8988T (cell line): ENCODE results near the gene HAGHL.

Experiments
- DNase-seq: peaks from one replicate; pipeline ENCODE4 v3.0.0; 2011

Gene HAGHL, protein sequence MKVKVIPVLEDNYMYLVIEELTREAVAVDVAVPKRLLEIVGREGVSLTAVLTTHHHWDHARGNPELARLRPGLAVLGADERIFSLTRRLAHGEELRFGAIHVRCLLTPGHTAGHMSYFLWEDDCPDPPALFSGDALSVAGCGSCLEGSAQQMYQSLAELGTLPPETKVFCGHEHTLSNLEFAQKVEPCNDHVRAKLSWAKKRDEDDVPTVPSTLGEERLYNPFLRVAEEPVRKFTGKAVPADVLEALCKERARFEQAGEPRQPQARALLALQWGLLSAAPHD

GRCh38 chr16:726438-727290 lies at the start of gene HAGHL, which contains the start of gene CCDC78:
Gene HAGHL, plus strand, starts transcription at chr16:727106. Its CDS starts 404 bp downstream, at chr16:727510.
Gene CCDC78, minus strand, starts transcription at chr16:726443. Its CDS starts 76 bp downstream, at chr16:726367.
- peak; percentile 88 for DNase-seq

GRCh38 chr16:677316-678190 lies 49.4 kb upstream of the HAGHL start:
- DNase-seq: no peak

DNA sequence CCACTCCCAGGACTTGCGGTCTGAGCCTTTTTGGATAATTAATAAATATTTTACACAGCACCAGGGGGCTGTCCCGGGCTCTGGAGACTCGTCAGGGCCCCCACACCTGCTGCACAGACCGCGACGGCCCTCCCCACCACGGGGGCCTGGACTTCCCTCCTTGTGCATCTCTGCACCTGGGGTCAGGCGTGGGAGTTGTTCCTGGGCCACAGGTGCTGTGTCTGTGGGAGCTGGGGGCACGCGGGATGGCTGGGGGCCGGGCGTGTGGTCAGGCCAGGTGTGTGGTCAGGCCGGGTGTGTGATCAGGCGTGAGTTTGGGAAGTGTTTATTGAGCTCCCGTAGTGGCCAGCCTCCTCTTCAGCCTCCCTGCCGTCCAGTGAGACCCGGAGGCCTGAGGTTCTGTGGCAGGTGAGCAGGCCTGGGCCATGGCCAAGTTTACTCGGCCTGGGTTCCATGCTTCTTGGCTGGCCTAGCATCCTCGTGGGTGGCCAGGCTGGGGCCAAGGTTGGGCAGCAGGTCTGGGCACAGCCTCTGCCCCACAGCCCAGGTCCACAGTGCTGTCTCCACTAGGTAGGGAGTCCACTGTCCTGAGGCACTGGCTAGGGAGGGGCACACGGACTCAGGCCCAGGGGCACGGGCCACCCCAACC lies 48.6 kb upstream of the HAGHL start:
- DNase-seq: no peak

DNA sequence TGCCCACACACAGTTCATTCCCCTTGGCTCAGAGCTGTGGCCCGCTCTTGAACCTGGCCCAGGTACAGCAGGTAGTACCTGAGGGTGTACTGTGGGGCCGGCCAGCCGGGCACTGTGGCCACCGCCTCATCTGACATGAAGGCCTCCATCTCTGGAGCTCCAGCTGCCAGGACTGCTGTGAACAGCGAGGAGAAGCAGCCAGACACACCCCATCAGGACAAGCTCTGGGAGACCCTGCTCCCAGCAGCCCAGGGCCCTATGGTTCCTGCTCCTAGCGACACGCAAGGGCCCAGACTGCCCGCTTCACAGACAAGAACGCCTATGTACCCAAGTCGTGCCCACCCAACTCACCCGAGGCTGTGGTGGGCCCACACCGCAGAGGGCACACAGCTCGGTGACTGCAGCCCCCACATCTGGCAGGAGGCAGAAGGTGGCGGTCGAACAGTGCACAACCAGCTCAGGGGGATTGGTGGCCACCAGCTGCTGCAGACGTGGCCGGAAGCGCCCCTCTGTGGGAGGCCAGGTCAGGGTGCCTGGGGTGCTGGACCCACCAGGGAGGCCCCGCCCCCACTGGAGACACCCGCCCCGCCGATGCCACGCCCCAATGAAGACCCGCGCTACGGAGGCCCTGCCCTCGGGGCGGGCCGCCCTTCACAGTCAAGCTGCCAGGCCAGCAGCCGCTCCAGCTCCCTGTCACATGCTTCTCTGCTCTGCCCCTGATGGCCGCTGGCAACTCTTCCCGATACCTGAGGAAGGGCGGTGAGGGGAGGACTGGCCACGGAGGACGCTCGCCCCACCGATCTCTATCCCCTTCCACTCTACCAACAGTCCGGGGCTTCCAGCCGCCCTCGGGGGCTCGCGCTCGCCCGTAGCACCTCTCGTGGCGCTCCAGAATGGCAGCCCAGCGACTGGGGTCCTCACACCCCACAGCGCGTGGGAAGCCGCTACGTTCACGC lies 47.8 kb upstream of the HAGHL start:
- no peak for DNase-seq

DNA sequence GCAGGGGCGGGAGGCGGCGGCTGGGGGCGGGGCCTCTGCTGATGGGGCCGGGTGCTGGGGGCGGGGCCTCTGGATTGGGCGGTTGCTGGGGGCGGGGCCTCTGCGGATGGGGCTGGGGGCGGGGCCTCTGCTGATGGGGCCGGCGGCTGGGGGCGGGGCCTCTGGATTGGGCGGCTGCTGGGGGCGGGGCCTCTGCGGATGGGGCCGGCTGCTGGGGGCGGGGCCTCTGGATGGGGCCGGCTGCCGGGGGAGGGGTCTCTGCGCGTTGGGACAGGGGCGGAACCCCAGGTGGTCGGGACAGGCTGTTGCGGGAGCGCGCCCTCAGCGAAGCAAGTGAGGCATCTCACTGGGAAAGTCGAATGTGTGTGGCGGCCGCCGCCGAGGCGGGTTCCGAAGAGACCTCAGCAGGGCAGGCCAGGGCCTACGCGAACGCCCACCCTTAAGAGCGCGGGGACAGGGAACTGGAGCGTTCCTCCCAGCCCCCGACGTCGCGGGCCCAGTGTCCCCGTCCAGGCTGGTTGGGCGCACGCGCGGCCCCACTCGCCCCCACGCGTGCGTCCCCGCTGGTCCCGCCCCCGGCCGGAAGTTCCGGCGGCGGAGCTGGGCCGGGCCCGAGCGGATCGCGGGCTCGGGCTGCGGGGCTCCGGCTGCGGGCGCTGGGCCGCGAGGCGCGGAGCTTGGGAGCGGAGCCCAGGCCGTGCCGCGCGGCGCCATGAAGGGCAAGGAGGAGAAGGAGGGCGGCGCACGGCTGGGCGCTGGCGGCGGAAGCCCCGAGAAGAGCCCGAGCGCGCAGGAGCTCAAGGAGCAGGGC lies 46.9 kb upstream of the HAGHL start, which contains the start of gene STUB1:
TSS of gene STUB1 (plus strand) at position 597 of the 811 bp plus-strand sequence. CDS start at position 713, 116 bp downstream.
- no peak for DNase-seq

GRCh38 chr16:680625-680945 lies 46.3 kb upstream of the HAGHL start:
- DNase-seq: no peak

- no peak for DNase-seq
Measured at GRCh38 chr16:680967-681745, 45.8 kb upstream of the HAGHL start.

DNA sequence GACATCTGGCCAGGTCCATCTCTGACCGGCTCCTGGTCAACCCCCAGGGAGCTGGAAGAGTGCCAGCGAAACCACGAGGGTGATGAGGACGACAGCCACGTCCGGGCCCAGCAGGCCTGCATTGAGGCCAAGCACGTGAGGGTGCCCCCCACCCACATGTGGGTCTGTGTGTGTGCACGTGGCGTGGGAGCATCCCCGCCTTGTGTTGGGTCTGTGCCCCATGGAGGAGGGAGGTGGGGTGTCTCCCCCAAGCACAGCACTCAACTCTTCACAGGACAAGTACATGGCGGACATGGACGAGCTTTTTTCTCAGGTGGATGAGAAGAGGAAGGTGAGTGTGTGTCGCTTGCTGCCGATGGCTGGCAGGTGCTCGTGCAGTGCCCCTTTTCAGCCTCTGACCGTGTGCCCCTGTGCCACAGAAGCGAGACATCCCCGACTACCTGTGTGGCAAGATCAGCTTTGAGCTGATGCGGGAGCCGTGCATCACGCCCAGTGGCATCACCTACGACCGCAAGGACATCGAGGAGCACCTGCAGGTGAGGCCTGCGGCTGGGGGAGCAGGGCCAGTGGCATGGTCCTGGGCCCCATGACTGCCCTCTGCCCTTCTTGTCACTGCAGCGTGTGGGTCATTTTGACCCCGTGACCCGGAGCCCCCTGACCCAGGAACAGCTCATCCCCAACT lies 45.0 kb upstream of the HAGHL start:
- DNase-seq: no peak

DNA sequence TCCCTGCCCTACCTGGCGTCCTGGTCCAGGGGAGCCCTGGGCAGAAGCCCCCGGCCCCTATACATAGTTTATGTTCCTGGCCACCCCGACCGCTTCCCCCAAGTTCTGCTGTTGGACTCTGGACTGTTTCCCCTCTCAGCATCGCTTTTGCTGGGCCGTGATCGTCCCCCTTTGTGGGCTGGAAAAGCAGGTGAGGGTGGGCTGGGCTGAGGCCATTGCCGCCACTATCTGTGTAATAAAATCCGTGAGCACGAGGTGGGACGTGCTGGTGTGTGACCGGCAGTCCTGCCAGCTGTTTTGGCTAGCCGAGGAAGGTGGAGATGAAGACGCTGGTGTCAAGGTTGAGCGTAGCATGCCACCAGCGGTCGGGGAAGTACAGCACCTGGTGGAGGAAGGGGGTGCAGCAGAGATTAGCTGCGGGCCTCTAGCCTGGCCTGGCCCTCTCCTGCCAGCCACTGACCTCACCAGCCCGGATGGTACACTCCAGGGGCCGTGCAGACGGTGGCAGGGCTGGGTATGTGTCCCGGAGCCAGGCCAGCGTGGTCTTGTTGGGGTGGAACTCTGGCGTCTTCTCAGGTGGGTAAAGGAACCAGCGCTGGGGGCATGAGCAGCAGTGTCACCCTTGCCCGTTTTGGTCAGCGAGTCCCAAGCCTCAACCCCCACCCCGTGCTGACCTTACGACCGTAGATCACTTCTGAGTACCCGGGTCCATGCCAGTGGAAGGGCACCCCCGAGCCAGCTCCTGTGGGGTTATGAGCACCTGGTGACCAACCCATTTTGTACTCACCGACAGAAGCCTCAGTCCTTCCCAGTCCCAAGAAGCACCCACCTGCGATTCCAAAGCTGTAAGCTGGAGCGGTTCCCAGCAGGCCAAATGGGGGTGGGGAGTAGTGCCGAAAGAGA lies 44.2 kb upstream of the HAGHL start:
- no peak for DNase-seq

GRCh38 chr16:683396-684070 lies 43.4 kb upstream of the HAGHL start:
- no peak for DNase-seq

DNA sequence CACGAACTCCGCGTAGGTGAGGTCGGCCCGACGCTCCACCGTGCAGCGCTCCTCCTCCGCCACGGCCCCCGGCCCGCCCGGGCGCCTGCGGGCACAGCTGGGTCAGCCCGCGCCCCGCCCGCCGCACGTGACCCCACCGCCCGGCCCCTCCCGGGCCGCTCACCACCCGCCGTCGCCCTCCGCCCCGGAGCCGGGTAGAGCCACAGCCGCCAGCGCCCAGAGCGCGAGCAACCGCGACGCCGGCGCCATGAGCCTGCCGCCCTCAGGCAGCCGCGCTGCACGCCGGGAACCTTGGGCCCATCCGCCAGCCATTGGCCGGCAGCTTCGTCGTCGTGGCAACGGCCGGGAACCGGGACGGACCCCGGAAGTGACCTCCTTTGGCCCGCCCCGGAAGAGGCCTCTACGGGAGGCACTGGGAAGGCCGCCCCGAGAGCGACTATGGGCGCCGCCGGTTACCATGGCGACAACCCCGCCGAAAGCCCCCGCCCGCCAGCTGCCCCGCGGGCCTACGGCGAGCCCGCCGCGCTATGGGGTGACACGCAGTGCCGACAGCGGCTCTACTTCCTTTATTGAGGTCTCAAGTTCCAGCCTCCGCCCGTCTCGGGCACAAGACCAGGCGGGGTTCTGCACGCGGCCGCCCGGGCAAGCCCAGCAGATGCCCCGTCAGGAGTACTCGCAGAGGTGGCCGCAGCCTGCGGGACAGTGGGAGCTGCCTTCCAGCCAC lies 42.7 kb upstream of the HAGHL start, which contains the start of gene JMJD8:
TSS of gene JMJD8 (minus strand) at position 264 of the 724 bp plus-strand sequence. CDS start at position 249, 15 bp downstream.
- peak; percentile 95 for DNase-seq

DNA sequence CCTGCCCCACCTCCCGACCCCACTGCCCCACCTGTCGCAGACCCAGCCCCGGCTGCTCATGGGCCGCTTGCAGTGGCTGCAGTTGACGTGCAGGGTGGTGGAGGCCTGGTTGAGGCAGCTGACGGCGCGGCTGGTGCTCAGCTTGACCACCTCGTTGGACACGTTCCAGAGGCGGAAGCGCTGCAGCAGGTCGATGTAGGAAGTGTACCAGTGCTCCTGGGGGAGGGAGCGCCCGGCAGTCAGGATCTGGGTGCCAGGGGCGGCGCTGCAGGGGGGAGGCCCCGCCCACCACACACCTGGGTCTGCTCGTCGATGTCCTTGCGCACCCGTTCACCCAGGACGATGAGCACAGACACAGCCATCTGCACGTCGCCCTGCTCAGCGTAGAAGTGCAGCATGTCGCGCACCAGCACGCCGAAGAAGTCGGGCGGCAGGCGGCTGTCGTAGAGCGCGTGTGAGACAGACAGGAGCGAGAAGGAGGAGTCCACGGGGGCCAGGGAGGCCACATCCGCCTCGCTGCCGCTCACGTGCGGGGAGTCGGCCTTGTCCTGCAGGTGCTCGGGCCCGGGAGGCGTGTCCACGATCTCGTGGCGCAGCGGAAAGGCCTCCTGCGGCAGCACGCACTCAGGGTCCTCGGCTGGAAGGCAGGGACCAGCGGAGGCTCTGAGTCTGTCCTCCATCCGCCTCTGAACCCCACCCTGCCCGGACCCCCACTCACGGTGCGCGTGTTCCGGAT lies 41.8 kb upstream of the HAGHL start:
- DNase-seq: no peak

DNA sequence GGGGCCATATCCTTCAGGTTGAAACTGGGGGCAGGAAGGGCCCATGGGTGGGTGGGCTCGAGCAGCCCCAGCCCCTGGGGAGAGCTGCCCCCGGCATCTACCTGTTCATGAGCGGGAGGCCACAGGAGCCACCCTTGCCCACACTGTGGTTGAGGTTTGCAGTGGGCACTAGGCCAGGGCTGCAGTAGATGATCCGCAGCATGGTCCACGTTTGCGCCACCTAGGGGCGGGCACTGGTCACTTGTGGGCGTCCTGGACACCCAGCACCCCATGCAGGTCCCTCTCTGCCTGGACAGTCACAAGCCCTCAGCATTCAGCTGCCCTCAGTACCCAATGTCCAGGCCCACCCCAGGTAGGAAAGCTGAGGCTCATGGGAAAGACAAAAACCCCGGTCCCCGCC lies 40.9 kb upstream of the HAGHL start:
- no peak for DNase-seq

DNA sequence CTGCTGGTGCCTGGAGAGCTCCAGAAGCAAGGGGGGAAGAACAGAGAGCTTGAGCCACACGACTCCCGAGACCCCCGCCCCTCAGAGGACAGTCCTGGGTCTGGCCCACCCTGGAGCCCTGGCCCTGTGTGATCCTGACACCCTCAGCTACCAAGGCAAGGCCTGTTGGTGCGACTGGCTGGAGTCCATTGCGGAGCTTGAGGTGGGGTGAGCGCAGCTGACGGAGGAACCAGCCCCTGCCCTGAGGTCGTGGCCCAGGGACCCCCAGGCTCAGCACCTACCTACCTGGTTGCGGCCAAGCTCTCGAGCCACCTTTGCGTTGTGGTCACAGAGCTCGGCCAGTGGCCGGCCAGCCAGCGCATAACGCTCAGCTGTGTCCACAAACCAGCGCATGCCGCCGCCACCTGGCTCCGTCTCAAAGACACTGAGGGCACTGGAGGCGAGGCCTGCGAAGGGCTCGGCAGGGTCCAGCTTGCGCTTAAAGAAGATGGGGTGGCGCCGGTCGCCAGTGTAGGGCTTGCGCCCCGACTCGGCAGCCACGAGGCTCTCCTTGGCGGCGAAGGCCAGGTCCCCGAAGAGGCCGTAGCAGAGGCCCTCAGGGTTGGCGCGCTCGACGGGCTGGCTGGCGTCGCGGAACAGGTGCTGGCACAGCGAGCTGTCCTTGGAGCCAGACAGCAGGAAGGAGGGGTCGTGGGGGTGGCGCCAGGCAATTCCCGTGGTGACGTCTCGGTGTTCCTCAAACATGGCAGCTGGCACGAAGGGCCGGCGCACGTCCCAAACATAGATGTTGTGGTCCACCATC lies 40.2 kb upstream of the HAGHL start:
- DNase-seq: no peak

DNA sequence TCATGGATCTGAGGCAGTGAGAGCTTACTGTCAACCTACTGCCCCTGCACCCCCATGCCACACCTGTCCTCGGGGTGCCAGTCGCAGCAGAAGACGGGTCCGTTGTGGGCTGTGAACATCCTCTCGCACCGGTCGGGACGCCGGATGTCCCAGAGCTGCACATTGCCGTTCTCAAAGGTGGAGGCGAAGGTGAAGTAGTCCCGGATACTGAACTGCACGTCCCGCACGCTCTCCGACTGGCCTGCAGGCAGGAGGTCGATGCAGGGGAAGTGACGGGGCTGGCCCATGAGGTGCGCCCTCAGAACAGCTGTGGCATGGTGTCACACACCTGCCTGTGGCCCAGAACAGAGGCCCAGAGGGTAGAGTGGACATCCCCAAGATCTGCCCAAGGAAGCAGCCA lies 39.4 kb upstream of the HAGHL start:
- no peak for DNase-seq
